Midbrain (tissue), 1 donor: ENCODE measurements around the gene TSPAN15.
"Not testable (repeated sequence)": the region's sequence is repeated elsewhere in the genome, so short reads cannot be mapped to it uniquely, and the experiment has no call there.

ENCODE experiments used
- DNase-seq: peaks from one replicate; lab custom pipeline; 2025; lab: John Stamatoyannopoulos, UW

TSPAN15 gene

DNA sequence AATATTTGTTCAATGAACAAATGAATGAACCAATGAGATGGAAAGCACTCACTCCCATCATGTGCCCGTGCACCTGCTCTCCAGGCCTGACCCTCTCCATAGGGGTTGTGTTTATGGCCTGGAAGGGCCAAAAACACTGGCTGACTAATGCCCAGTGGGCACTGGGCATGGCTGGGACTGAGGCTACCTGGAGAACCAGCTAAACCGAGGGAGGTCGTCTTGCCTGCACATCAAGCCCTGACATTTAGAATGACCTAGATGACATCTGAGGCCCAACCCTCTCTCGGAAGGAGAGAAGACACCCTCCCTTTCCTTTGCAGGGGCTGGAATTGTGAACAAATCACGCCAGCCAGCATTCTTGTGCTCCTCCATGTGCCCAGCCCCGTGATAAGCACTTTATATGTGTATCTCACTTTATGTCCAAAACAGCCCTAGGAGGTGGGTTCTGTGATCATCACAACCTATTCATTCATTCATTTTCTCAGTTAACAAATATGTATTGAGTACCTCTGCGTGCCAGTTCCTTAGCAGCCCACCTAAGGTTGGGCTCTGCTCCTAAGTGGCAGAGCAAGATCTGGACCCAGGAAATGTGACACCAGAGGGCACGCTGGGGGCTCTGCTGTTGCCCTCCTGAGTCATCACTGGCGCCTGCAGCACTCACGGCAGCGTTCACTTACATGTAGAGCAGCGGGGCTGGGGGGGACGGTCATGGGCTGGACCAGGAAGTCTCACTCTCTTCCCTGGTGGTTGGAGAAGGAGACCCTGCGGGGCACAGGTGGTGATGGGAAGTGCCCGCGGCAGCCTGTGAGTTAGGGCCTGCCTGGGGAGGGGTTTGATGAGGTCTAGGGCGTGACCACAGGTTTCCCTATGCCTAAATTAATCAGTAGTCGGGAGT is 52.0 kb downstream of the TSPAN15 start:
- DNase-seq = no peak

DNA sequence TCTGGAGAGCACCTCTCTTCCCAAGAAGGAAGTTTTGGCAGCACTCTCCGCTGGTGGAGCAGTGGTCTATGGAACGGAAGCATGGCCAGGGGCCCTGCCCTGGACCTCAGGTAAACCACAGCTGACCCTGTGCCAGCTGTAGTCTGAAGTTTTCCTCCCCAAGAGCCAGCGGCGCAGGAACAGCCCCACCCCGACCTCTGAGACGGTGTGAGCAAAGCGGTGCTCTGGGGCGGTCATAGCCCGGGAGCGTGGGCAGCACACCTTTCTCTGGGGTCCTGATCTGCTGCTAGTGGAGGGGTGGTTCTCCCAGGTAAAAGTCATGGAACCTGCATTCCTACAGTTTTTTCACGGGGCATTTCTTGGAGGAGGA is 52.6 kb downstream of the TSPAN15 start:
- no peak for DNase-seq

DNA sequence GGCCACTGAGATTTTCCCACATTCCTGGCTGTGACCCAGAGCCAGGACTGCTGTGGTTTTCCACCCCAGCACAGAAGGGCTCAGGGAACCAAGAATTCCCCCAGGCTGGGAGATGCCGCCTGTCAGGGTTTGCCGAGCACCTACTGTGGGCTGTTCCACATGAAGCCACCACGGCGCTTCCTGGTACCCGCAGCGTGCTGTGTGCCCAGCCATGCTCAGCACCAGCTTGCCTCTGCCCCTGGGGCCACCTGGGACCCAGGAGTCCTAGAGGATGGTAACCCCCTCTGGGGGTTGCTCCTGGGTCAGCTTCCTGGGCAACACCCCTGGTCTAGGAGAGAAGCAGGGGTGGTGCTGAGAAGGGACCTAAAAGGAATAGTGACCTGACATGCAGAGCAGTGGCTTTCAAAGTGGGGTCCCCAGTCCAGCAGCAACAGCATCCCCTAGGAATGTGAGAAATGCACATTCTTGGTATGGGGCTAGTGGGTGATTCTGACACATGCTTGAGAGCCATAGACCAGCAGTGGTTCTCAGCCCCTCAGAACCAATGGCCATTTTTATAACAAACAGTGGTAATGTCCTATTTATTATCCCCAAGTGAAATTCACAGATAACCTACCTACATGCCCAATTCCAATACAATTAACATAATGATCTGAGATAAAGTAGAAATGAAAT is 53.4 kb downstream of the TSPAN15 start:
- no peak for DNase-seq

DNA sequence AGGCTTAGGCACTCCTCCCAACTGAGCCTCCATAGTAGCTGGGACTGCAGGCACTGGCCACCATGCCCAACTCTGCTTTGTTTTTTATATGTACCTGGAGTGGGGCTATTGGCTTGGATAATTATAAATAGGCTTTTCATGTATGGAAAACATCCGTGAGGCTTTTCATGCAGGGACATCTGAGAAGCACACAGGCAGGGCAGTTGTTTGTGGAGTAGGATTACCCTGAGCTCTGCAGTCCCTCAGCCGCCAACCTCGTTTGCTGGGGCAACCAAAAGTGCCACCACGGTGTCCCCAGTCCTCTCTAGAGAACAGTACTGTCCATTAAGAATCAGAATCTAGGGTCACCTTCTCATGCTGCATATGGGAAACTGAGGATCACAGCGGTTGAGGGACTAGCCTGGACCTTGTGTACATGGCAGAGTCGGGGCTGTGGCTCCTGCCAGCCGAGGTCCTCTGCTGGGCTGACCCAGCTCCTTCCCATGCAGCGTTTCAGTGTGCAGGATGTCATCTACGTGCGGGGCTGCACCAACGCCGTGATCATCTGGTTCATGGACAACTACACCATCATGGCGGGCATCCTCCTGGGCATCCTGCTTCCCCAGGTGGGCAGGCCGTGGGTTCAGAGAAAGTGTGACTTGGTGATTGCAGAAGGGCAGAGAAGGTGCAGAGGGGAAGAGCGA is 54.5 kb downstream of the TSPAN15 start:
- DNase-seq = no peak

DNA sequence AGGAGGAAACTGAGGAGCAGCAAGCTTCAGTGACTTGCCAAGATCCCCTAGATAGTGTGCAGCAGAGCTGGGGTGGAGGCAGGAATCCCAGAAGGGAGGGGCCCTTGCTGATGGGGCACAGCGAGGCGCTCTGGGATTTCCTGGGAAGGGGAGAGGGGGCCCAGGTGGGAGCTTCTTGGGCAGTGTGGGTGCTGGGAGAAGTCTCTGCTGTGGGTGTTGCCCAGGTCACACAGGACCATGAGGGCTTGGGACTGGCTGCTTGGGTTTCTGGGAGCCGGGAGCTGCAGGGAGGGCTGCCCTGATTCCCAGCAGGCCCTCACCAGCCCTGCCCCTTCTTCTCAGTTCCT is 55.2 kb downstream of the TSPAN15 start:
- DNase-seq = no peak

DNA sequence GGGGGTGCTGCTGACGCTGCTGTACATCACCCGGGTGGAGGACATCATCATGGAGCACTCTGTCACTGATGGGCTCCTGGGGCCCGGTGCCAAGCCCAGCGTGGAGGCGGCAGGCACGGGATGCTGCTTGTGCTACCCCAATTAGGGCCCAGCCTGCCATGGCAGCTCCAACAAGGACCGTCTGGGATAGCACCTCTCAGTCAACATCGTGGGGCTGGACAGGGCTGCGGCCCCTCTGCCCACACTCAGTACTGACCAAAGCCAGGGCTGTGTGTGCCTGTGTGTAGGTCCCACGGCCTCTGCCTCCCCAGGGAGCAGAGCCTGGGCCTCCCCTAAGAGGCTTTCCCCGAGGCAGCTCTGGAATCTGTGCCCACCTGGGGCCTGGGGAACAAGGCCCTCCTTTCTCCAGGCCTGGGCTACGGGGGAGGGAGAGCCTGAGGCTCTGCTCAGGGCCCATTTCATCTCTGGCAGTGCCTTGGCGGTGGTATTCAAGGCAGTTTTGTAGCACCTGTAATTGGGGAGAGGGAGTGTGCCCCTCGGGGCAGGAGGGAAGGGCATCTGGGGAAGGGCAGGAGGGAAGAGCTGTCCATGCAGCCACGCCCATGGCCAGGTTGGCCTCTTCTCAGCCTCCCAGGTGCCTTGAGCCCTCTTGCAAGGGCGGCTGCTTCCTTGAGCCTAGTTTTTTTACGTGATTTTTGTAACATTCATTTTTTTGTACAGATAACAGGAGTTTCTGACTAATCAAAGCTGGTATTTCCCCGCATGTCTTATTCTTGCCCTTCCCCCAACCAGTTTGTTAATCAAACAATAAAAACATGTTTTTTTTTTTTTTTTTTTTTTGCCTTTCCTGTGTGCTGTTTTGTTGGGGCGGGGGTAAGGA is 55.8 kb downstream of the TSPAN15 start:
- DNase-seq = no peak

DNA sequence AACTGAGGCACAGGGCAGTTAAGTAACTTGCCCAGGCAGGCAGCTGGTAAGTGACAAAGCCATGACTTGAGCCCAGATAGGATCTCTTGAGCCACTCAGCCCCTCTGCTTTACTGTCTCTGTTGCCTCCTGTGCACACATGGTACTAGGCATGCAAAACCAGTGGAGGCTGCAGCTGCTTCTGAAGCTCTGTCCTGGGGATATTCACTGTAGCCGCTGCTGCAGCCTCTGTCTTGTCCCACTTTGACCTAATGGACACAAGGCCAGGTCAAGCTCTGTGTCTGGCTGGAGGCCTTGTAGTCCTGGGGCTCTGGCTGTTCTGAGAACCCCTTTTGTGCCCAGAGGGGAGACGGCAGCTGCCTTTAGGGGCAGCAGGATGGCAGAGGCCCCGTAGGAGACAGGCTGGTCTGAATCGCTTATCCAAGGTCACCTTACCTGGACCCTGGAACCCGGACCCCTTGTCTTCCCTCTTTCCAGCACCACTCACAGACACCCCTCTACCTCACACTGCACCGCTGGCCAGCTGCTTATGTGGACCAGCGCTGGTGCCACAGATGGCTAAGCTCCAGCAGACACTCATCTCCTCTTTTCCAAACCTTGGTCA is 57.6 kb downstream of the TSPAN15 start:
- DNase-seq = no peak

DNA sequence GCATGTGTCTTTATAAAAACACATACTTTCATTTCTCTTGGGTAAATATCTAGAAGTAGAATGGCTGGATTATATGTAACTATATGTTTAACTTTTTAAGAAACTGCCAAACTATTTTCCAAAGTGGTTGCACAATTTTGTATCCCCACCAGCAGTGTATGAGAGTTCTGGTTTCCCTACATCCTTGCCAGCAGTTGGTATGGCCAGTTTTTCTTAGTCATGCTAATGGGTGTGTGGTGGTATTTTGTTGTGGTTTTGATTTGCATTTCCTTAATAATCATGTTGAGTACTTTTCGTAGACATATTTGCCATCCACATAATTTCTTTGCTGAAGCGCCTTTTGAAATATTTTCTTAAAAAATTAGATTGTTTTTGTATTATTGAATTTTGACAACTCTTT is 61.6 kb downstream of the TSPAN15 start:
- DNase-seq = no peak

DNA sequence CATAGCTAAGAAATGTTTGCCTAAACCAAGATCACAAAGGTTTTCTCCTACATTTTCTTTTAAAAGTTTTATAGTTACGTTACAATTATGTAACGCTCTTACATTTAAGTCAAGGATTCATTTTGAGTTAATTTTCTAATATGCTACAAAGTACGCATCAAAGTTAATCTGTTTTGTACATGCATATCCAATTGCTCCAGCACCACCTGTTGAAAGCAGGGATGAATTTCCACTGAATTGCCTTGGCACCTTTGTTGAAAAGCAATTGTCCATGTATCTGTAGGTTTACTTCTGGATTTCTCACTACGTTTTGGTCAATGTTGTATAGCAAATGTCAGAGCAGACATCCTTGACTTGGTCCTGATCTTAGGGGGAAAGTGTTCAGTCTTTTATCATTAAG is 62.4 kb downstream of the TSPAN15 start:
- DNase-seq = no peak

DNA sequence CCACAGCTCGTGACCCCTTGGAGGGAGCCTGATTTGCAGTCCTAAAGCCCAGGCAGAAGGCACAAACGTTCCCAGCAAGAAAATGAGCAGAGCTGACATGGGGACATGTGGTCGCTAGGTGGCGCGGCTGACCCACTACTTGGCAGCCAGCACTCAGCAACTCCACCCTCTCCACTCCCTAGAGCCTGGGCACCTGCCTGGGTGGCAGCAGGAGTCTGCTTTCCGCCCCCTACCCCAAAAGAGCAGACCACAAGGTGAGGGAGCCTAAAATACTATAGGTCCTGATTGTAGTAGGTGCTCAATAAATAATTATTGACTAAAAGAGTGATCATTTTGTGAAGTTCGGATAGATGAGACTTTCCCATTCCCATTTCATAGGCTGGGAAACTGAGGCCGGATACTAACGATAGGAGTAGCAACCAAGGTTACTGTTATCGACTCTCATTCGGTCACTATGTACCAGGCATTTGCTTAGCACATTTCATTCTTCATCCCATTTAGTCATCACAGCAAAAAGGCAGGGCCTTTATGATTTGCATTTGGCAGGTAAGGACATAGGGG is 64.5 kb downstream of the TSPAN15 start:
- peak; percentile 33 for DNase-seq

DNA sequence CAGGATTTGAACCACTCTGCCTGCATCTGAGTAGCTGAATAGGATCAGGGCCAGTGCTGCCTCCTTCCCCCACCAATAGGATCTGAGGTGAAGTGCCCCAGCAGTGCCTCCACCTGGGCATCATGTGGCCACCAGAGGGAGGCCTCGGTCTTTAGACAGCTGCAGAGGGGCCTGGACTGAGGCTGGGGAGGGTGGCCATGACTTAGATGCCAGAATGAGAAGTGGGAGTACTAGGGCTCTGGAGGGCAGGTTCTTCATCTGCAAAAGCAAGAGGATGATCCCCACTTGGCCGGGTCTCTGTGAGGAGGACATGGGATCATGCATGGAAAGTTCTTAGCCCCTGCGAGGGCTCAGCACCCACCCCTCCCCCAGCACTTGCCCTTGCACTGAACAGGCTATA is 65.1 kb downstream of the TSPAN15 start:
- DNase-seq = no peak

DNA sequence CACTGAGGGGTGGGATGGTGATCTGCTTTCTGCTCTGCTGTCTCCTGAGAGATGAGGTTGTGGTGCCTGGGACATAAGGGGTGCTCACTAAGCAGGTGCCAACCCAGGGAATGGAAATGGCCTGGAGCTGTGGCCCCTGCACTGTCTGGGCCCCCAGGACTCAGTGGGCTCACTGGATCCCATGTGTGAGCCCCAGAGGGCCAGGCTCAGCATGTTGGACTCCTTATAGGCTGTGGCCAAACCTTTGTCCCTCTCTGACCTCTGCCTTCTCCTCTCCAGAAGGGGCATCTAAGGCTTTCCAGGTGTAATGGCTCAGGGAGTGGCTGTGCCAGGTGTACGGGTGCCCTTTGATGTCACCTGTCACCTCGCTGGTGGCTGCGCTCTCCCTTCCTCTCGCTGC is 65.5 kb downstream of the TSPAN15 start:
- DNase-seq = no peak

DNA sequence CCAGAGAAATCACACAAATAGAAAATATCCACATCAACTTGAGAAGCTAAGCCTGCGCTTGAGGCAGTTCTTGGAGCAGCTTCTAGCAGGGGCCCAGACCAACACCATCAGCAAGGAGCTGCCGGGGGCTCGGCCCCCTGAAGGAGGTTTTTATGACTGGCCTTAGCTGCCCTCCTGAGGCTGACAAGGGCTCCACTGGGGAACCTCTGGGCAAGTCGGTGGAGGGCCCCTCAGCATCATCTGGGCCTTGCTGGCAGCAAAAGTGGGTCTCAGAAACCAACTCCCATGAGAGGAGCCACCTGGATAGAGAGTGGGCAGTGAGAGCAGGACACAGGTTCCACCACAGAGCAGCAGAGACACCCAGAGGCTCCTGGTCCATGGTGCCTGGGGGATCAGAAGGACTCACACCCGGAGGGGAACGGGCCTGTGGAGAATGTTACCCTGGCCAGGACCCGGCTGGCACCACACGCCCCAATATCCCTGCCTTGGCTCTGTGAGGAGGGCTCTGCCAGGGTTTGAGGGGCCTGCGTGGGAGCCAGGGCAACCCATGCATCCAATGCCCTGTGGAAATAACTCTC is 66.1 kb downstream of the TSPAN15 start:
- no peak for DNase-seq

DNA sequence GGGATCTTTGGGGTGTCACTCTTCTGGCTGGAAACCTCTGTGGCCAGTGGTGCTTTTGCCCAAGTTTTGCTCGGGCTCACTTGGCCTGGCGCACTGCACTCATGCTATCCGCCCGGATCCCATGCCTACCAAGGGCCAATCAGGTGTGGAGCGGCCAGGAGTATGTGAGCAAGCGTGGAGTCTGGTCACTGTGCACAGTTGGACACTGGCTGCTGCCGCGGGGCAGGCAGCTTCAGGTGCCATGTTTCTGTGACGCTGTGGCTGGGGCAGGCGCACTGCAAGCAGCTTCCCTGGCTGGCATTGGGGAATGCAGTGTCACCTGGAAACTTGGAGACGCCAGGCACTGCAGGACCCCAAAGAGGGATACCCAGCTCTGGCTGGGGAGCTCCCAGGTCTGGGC is 76.7 kb downstream of the TSPAN15 start:
- DNase-seq = no peak

DNA sequence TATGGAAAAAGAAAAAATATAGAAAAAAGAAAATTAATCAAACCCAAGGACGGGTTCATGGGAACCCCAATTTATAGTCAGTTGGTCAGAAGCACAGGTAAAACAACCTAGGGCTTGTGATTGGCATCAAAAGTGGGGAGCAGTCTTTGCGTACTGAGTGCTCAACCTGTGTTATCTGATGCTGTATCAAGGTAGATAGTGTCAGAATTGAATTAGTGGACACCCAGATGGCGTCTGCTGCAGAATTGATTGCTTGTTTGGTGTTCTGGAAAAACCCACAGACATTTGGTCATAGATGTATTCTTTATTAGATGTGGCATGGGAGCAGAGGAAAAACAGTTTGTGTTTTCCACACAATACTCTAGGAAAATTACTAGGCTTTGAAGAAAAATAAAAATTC is 82.4 kb downstream of the TSPAN15 start:
- DNase-seq = no peak

DNA sequence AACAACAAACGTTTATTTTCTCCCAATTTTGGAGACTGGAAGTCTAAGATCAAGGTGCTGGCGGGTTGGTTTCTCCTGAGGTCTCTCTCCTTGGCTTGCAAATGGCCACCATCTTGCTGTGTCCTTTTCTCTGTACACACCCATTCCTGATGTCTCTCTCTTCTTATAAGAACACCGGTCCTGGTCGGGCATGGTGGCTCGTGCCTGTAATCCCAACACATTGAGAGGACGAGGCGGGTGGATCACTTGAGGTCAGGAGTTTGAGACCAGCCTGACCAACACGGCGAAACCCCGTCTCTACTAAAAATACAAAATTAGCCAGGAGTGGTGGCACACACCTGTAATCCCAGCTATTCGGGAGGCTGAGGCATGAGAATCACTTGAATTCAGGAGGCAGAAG is 85.3 kb downstream of the TSPAN15 start:
- not testable (repeated sequence) for DNase-seq

DNA sequence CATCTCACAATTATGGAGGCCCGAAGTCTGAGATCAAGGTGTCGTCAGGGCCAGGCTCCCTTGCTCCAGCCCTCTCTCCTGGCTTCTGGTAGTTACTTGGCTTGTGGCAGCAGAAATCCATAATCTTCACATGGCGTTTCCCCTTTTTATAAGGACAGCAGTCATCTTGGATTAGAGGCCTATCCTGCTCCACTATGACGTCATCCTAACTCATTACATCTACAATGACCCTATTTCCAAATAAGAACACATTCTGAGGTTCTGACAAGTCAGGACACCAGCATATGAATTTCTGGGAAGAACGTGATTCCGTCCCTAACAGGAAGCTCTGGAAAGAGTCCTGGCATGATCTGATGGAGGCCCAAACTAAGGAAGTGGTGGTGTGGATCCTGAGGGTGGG is 86.2 kb downstream of the TSPAN15 start:
- DNase-seq = no peak

DNA sequence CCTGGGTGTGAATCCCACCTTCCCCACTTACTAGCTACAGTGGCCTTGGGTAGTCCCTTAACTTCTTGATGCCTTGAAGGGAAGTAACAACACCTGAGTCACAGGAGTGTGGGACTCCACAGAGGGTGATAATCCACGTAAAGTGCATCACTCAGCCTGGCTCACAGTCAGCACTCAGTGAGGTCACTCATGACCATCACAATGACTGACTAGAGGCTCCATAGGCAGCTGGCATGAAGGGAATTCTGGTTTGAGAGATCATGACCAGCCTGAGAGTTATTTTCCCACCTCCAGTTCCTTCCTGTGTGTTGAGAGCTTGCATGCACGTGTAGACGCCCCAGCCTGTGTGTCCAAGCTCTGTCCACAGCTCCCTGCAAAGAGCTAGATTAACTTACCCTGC is 87.2 kb downstream of the TSPAN15 start:
- no peak for DNase-seq

DNA sequence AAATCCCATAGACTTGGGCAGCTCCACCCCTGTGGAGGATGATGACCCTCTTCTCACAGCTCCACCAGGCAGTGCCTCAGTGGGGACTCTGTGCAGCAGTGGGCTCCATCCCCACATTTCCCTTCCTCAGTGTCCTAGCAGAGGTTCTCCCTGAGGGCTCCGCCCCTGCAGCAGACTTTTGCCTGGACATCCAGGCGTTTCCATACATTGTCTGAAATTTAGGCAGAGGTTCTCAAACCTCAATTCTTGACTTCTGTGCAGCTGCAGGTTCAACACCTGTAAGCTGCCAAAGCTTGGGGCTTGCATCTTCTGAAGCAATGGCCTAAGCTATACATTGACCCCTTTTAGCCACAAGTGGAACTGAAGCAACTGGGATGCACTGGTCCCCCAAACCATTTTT is 90.2 kb downstream of the TSPAN15 start:
- DNase-seq = no peak

DNA sequence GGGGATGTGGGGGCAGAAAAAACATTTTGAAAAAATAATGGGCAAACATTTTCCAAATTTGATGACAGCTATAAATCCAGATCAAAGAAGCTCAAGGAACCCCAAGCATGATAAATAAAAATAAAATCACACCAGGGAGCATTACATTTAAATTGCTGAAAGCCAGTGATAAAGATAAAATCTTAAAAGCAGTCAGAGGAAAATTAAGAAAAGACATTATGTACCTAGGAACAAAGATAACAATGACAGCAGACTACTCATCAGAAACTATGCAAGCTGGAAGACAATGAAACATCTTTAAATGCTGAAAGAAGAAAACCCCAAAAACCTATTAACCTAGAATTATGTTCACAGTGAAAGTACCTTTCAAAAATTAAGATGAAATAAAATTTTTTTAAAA is 98.7 kb downstream of the TSPAN15 start:
- no peak for DNase-seq

DNA sequence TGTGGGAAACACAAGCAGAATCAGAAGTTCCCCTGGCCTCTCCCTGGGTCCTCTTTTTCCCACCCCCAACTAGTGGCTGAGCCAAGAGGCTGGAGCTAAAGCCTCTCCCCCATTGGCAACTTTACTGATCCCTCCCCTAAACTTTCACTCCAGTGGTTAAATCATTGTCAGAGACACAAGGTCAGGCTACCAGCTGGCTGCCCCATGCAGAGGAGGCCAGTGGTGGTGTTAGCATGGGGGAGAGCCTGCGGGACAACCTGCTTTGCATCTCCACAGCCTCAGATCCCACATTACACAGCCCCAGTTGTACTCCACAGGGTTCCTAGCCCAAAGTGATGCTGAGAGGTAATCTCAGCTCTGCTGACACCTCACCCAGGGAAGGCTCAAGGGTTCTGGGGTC is 101.0 kb downstream of the TSPAN15 start:
- no peak for DNase-seq
